CD4-positive, alpha-beta T cell treated with Interleukin-15 for 1 hour (primary cell): Measurements from ENCODE around the gene HK2.

Experiments
- DNase-seq: peaks from one replicate; pipeline ENCODE4 v3.0.0-alpha.2; 2020

The HK2 gene

DNA sequence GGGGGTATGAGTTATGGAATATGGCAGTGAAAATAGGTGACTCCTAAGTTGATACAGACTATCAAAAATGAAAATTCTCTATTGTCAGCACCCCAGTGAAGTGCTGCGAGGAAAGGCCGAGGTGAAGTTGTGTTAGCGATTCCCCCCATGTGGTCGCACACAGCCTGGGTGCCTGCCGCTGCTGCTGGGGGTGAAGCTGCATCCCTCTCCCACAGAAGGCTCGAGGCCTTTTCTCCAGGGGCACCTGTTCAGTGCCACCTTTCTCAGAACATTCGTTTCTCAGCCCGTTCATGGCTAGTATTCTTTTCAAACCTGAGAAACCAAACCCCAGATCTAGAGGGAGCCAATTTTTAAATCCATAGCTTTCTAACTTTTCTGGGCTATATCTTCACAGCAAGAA is 23.8 kb downstream of the HK2 start:
- DNase-seq = no peak

DNA sequence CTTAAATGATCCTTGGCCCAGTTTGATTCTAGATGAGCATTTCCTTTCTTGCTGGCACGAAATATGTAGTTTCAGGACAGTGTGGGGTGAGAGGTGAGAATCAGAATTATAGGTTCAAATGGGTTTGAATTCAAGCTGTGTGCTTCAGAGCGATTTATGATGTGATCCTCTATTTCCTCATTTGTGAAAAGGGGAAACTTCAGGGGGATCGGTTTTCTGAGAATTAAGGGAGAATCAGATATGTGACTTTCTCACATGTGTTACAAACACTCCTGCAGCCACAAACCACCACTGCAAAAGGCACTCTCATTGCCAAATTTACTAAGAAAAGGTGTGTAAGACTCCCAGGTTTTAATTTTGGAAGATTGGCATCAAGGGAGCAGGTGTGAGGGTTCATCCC is 24.4 kb downstream of the HK2 start:
- DNase-seq = no peak

DNA sequence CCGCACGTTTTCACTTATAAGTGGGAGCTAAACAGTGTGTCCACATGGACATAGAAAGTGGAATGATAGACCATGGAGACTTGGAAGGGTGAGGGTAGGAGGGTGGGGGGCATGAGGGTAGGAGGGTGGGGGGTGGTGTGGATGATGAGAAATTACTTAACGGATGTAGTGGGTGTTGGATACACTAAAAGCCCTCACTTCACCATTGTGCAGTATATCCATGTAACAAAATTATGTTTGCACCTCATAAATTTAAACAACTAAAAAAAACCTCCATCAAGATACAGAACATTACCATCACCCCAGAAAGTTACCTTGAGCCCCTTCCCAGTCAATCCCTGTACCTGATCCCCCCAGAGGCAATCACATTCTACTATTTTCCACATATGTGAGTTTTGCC is 26.2 kb downstream of the HK2 start:
- no peak for DNase-seq

DNA sequence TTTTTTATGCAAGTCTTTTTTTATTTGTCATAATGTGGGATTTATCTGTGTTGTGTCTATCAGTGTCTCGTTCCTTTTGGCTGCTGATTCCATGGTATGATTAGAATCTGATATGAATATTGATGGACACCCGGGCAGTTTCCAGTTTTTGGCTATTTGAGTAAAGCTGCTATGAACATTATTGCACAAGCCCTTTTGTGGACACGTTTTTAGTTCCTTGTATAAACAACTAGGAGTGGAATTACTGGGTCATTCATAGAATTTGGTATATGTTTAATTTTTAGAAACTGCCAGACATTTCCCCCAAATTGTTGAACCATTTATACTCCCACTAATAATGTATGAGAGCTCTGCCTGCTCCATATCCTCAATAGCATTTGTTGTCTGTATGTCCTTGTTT is 26.6 kb downstream of the HK2 start:
- no peak for DNase-seq

DNA sequence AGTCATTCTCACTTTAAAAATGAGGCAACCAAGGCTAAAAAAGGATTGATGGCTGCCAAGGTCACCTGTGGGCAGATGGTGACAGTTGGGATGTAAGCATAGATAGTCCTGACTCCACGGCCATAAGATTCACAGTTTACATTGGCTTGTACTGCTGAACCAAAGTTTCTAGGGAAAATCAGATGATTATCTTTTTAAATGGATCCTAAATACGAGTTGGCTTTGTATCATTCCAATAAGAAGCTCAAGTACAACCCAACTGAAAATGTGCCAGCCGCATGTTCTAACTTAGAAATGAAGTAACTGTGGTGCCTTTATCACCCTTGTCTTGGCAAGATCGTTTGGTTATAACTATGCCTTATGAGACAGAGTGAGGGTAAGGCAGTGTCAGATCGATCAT is 27.6 kb downstream of the HK2 start:
- DNase-seq = no peak

DNA sequence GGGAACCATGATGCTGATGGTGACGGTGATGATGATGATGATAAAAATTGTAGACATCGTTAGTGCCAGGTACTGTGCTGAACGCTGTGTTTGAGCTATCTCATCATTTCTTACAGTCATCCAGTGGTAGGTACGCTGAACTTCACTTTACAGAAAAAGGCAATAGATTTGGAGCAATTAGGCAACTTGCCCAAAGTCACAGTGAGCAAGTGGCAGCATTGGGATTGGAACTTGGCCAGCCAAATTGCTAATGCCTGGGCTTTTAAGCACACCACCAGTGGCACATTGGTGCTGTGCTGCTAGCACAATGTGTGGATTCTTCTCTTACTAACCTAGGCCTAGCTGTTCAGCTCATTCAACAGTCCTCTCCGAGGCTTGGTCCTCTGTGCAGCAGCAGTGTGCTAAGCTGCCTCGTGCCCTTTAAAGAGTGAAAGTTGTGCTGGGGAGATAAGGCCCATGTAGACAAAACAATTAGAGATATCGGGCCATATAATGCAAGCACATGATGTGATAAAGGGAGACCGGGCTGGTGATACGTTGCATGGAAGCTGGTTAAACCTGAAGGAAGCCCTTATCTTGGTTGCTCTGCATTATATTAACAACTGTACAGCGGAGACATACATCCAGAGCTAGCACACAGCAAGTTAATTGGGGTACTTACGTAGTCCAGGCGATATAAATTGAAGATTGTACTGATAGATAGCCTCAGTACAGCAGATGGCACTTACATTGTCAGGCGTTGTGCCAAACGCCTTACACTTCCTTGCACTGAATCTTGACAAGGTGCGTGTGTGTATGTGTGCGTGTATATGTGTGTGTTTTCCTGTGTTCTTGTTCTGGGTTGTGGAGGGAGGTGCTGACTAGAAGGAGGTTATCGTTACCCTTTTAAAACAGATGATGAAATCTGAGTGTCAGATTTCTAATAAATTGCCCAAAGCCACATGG is 28.4 kb downstream of the HK2 start:
- no peak for DNase-seq

DNA sequence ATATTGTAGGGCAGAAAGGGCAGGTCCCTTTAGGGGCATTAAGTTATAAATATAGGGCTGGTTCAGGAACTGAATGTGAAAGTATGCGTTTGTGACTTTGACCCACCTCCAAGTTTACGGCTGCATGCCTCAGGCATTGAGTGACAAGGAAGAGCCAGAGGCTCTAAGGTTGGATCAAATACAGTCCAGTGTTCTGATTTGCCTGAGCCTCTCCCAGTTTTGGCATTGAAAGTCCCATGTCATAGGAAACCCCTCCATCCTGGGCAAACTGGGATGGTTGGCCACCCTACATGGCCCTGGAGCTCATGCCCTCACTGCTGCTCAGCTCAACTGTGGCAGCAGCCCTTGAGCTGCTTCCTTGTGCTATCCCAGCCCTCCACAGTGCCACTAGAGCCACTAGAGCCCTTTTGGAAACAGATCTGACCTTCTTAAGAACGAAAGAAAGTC is 29.9 kb downstream of the HK2 start:
- no peak for DNase-seq

DNA sequence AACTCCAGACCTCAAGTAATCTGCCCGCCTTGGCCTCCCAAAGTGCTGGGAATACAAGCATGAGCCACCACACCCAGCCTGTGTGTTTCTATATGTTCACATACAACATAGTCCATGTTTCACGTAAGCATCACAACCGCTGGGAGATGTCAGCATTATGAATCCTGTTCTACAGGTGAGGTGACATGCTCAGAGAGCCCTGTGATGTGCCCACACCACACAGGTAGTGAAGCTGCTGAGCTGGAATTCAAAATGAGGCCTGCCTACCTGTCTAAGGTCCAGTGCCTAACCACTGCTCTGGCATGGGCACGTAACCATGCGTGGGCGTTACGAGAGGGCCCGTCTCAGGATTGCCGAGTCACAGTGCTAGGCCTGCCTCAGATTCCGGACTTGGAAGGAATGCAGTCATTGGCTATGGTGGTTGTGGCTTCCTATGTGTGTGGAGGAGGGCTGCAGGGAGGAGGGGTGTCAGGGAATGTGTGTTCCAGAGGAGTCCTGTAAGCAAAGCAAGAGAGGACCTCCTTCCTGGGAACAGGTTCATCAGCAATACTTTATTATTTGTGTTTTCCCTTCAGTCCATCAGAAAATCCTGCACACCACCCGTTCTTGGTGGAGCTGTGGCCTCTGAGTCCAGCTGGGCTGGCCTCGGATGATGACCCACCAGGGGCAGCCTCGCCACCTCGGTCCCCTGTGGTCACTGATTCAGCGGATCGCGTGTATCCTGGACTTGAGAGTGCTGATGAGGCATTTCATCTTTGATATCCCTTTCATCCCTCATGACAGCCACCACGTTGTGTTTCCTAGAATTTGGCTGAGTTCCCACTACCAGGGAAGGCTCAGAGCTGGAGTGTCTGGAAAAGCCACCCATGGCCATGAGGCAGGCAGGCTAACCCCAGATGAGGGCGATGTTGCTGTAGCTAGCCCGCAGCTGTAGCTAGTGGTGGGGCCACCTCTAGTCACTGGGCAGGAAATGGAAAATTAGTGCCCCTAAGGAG is 31.1 kb downstream of the HK2 start:
- no peak for DNase-seq

DNA sequence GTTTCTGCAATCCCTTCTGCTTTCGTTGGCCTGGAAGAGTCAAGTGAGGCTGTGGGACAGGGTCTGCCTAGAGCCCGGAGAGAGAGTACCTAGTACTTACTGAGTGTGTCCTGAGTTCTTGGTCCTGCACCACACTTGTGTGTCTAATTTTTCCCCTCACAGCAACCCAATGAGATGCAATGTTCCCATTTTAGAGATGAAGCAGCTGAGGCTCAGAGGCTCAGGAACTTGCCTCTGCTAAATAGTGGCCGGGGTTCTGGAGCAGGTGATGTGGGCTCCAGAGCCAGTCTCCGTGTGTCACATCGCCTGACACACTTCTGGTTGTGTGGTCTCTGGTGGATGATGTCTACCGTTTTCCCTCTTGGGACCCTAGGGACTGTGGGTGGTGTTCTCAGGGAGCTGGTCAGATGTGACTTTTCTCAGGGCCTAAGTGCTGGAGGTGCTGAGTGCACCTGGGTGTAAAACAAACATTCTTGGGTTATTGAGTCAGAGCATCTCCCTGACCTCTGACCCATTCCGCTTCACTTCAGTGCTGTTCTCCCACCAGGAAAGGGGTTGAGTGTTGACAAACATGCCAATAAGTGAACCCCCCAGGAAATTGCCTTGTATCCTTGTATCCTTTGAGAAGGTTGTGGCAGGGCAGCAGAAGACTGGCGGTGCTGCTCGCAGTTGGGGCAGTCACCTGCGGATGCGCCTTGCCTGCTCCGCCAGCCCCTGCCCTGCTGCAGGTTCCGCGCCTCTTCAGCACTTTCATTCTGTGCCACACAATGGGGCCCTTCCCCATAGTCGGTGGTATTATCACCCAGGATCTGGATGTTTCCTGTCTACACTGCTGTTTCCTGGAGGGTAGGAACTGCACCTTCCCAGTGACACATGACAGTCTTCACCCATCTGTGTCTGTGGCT is 32.1 kb downstream of the HK2 start:
- DNase-seq = no peak

DNA sequence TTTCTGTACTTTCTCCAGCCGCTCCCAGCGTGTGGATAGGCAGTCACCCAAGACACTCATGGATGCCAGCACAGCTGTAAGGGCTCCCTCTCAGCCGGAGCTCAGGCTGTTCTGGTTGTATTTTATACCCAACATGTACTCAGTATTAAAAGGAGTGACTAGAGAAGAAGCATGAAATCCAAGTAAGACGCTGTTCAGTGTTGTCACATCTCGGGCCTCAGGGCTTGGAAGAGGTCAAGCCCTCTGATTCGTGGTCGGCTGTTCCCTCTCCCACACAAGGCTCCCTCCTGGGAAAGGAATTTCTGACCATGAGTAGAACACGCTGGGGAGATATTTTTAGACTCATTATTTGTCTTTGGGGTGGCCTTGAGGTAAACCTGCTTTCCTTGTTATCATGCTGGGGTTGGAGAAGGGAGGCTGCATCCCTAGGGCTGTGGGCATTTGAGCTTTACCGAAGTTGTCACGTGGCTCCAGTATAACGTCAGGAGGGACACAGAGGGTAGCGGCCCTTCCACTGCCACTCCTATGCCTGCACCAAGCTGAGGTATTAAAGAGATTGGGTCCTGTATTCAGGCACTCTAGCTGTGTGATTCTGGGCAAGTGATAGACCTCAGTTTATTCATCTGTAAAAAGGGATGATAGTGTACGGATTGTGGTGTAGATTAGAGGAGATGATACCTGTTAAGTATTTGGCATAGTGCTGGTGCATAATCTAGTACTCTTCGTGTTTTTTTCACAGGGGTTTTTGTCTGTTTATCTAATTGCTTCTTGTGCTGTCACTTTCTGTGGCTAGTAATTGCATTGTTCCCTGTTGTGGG is 34.1 kb downstream of the HK2 start:
- DNase-seq = no peak

DNA sequence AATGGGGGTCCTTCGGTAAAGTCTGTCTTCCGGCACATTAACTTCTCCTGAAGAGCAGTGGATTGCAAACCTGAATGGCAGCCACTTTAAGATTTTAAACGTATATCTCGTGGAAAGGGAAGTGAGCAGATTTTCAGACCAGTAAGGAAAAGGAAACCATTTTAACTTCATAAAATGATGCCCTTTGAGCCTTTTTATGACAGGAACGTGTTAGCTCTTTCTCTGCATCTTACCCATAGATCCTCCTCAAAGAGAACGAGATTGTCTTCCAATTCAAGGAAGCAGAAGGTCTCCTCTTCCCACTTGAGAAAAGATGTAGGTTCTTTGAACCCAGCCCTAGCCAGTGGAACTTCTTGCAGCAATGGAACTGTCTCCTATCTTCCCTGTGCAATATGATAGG is 35.6 kb downstream of the HK2 start:
- DNase-seq = no peak

DNA sequence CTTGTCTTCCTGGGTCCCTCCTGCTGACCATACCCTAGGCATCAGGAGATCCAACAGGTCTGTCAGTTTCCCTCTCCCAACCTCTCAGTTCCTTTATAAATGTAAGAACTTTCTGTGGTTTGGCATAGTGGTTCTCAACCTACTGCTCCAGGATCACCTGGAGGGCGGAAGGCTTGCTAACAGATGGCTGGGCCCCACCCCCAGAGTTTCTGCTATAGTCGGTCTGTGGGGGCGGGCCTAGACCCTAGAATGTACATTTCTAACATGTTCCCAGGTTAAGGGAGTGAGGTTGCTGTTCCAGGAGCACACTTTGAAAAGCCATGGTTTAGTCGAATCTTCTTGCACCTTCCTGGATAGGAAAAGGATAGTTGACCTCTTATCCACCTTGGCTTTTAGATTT is 37.0 kb downstream of the HK2 start:
- DNase-seq = no peak

DNA sequence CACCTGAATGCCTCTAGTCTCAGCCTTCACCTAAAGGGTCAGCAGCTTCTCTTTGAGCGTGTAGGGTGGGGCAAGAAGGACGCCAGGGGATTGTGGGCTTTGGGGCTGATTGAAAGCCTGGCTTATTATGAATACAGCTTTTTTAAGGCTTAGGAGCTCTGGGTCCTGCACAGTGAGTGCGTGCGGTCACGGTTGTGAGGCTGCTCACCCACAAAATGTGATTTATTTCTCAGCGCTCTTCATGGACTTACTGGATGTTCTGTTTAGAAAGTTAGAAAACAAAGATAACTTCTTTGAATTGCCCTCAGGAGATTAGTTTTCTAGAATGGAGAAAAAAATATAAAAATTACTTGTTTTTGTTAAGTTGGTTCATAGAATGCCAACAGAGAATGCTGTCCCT is 37.5 kb downstream of the HK2 start:
- DNase-seq = no peak

DNA sequence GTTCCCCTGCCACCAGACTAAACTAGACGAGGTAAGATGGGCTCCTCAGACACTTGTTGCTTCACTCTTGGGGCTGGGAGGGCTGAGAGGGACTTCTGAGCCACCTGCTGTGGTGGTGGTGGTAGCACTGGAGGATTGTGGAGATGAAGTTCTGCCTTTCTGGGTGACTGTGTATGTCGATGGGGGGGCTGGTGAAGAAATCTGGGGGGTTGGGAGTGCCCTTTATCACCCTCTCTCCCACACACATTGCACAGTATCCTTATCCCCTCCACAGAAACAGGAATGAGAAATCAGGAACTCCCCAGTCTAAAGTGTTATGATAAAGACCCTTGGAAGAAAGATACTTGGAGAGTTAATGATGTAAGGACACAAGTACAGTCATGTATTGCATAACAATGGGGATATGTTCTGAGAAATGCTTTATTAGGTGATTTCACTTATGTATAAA is 38.5 kb downstream of the HK2 start:
- DNase-seq = no peak

DNA sequence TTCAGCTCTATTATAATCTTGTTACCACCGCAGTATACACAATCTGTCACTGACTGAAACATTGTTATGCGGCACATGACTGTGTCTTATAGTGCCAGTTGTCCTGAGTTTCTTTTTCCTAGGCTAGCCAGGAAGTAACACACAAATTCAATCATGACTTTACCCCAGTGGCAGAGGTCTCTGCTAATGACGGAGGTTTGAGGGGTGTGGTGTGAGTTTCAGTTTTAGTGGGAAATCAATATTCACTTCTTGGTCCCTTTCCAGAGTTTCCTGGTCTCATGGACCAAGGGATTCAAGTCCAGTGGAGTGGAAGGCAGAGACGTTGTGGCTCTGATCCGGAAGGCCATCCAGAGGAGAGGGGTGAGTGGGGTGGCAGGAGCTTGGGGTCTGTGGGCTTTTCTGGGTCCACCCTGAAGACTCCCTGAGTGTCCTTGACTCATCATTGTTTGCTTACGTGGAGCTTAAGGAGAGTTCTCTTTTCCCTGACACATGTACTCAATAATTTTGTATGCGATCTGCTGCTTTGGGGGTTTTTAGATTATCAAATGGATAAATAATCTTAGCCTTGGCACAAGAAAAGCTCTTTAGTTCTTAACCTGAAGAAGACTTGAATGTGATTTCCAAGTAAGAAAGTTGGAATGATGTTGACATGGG is 39.2 kb downstream of the HK2 start:
- DNase-seq = no peak

DNA sequence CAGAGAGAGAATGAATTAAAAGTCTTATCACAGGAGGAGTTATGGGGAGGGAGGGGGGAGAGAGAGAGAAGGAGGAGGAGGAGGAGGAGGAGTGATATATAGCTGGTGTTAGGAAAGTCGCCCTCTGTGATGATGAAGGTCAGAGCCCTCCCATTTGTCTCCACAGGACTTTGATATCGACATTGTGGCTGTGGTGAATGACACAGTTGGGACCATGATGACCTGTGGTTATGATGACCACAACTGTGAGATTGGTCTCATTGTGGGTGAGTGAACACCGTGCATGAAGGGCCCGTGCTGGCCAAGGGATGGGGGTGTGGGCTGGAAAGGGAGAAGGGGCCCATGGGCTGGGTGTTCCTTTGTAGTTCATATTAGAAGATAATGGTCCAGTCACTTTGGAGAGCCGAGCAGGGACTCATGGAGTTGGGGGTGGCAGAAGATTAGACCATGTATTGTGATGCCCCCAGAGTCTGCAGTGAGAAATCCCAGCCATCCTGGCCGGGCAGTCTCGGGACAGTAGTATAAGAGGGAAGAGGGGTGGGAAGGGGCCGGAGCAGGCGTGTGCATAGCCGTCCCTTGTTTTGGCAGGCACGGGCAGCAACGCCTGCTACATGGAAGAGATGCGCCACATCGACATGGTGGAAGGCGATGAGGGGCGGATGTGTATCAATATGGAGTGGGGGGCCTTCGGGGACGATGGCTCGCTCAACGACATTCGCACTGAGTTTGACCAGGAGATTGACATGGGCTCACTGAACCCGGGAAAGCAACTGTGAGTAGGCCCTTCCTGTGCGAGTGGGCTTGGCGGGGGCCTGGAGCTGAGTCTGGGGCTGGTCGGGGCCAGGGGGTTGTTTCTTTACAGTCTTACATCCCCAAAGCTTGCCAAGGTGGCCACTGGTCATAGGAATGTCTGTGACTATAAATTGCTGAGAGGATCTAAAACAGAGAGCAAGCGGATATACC is 40.0 kb downstream of the HK2 start:
- DNase-seq = no peak

DNA sequence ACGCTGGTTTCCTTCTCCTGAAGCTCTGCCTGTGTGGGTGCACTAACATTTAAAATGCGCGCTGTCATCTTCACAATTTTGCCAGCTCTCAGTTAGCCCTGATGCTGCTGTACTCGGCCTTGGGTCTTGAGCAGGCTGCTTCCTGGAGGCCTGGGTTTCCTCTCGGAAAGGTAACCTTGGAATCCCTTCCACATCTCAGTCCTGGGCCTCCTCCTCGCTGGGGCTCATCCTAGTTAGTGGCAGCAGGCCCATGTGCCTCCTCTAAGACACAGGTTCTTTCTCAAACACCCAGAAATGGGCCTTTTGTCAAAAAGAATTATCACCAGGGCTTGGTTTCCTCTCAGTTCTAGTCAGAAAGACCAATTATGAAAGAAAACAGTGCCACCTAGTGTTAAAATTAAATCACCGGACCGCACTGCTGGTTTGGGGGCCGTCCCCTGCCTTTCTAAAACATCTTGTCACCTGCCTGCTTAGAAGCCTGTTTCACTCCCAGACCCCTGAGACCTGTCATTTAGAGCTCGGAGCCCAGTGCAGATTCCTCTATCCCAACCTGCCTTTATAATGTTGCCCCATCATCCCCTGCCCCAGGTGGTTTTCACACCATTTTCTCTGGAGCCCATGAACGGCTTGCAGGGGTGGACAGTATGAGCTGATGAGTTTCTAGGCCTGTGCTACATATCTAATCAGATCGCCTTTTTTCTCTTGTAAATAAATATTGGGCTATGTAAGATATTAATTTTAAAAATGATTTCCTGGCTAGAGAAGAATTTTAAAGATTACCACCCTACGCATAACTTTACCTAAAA is 42.4 kb downstream of the HK2 start:
- no peak for DNase-seq

DNA sequence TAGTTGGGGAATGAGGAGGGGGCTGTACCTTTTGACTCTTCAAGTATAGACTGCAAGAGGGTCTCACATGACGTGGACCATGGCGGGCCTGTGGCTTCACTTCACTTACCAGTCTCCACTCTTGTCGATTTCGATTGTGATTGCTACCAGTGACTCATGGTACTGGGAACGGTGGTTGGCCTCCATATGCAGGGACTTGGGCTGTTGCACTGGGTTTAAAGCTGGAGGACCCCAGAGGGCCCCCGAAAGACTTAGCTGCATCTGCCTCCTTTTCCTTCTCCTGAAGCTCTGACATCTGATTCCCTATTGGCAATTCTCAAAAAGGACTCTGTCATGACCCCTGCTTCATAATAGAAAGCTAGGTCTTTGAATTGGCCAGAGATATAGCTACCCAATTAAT is 43.4 kb downstream of the HK2 start:
- DNase-seq = no peak
